CD14-positive monocyte (primary cell): ENCODE results near the gene TMEM190. TPM values are rescaled to one million over a fixed set of nuclear protein-coding genes. Genes with fewer than 3 reads are reported as not detected.
A peak's percentile ranks its signal among the peaks of the same experiment; 100 is the strongest.

ENCODE experiments used
- DNase-seq, 3 donors: peaks; one replicate each; pipeline ENCODE4 v3.0.0-alpha.2; 2011 to 2022
- H2AFZ ChIP-seq: 2 replicates; pipeline ENCODE4 v1.6.0; 2012; ENCODE audit warnings: mild to moderate bottlenecking, low read depth, low read length, inconsistent platforms; ENCODE audit not compliant: insufficient read depth, poor library complexity, severe bottlenecking
- H3K27ac ChIP-seq, 2 donors: 1 replicate in 1 of 2; 2 replicates in 1 of 2; pipeline ENCODE4 v1.5.1; 2012 to 2013; ENCODE audit warnings: low read length in 2 of 2, control low read depth in 1 of 2, inconsistent platforms in 1 of 2, low read depth in 1 of 2, mild to moderate bottlenecking in 1 of 2
- H3K27me3 ChIP-seq, 2 donors: one replicate each; pipeline versions ENCODE4 v1.6.0 to v1.6.1; 2011 to 2013; ENCODE audit warnings: low read length in 2 of 2; ENCODE audit not compliant: control insufficient read depth in 2 of 2, insufficient read depth in 2 of 2
- H3K36me3 ChIP-seq, 2 donors: replicated peaks in 1 of 2; 1 replicate in 1 of 2; 2 replicates in 1 of 2; pipeline versions ENCODE4 v1.5.1 to v1.6.1; 2012 to 2013; ENCODE audit warnings: low read length in 2 of 2, control low read depth in 1 of 2, inconsistent platforms in 1 of 2, mild to moderate bottlenecking in 1 of 2; ENCODE audit not compliant: insufficient read depth in 2 of 2, control insufficient read depth in 1 of 2
- H3K4me1 ChIP-seq, 2 donors: 1 replicate in 1 of 2; 2 replicates in 1 of 2; pipeline versions ENCODE4 v1.5.1 to v1.6.1; 2012 to 2013; ENCODE audit warnings: low read length in 2 of 2, control low read depth in 1 of 2, inconsistent platforms in 1 of 2, mild to moderate bottlenecking in 1 of 2, moderate library complexity in 1 of 2; ENCODE audit not compliant: insufficient read depth in 2 of 2, control insufficient read depth in 1 of 2
- H3K4me2 ChIP-seq: replicated peaks from 2 replicates; pipeline ENCODE3; 2012; ENCODE audit warnings: low read length, moderate library complexity, mild to moderate bottlenecking; ENCODE audit not compliant: poor library complexity, severe bottlenecking; ENCODE audit errors: extremely low read depth
- H3K4me3 ChIP-seq, 3 experiments: fragments of 200-600 bp in 1 of 3; sonication (generic) in 1 of 3; replicated peaks in 1 of 3; 1 replicate in 2 of 3; 2 replicates in 1 of 3; pipeline ENCODE4 v1.5.1; 2011 to 2013; ENCODE audit warnings: low read length in 3 of 3, mild to moderate bottlenecking in 3 of 3, control low read depth in 2 of 3, low read depth in 2 of 3, inconsistent platforms in 1 of 3, moderate library complexity in 1 of 3
- H3K79me2 ChIP-seq: 2 replicates; pipeline ENCODE4 v1.6.0; 2012; ENCODE audit warnings: mild to moderate bottlenecking, control low read depth, inconsistent platforms, low read length, moderate library complexity; ENCODE audit not compliant: insufficient read depth
- H3K9ac ChIP-seq: 2 replicates; pipeline ENCODE4 v1.6.0; 2017; ENCODE audit warnings: low read length, mild to moderate bottlenecking; ENCODE audit not compliant: insufficient read depth, poor library complexity, severe bottlenecking
- H3K9me3 ChIP-seq, 2 donors: replicated peaks in 1 of 2; 1 replicate in 1 of 2; 2 replicates in 1 of 2; pipeline versions ENCODE4 v1.5.1 to v1.6.1; 2012 to 2013; ENCODE audit warnings: low read length in 2 of 2, control low read depth in 1 of 2; ENCODE audit not compliant: control insufficient read depth in 1 of 2, insufficient read depth in 1 of 2
- H4K20me1 ChIP-seq: 2 replicates; pipeline ENCODE4 v1.6.0; 2012; ENCODE audit warnings: mild to moderate bottlenecking, low read length, control low read depth, moderate library complexity; ENCODE audit not compliant: insufficient read depth
- H3K27ac Mint-ChIP-seq, 7 donors: one replicate each; pipeline ENCODE4 v1.8.0; 2020; ENCODE audit warnings: mild to moderate bottlenecking in 7 of 7, mixed read lengths in 7 of 7, moderate library complexity in 6 of 7, inconsistent platforms in 2 of 7
- H3K27me3 Mint-ChIP-seq, 3 donors: one replicate each; pipeline ENCODE4 v1.8.0; 2021 to 2022; ENCODE audit warnings: low read depth in 3 of 3, mild to moderate bottlenecking in 3 of 3, mixed read lengths in 3 of 3, moderate library complexity in 3 of 3, inconsistent platforms in 1 of 3
- H3K36me3 Mint-ChIP-seq, 2 donors: one replicate each; pipeline ENCODE4 v1.8.0; 2020; ENCODE audit warnings: mixed read lengths in 2 of 2, inconsistent platforms in 1 of 2, mild to moderate bottlenecking in 1 of 2
- H3K4me1 Mint-ChIP-seq: one replicate; pipeline ENCODE4 v1.8.0; 2020; ENCODE audit warnings: mild to moderate bottlenecking, mixed read lengths
- H3K4me3 Mint-ChIP-seq, 2 donors: one replicate each; pipeline ENCODE4 v1.8.0; 2020; ENCODE audit warnings: mild to moderate bottlenecking in 2 of 2, mixed read lengths in 2 of 2, moderate library complexity in 1 of 2
- H3K9me3 Mint-ChIP-seq, 7 donors: one replicate each; pipeline ENCODE4 v1.8.0; 2020 to 2022; ENCODE audit warnings: mixed read lengths in 7 of 7, mild to moderate bottlenecking in 6 of 7, moderate library complexity in 6 of 7, inconsistent platforms in 2 of 7
- WGBS: methylation state at CpG from one replicate; pipeline ENCODE4 v1.1.5; 2013; ENCODE audit warnings: missing lambda C conversion rate; ENCODE audit not compliant: insufficient coverage; 5-methylcytosine and 5-hydroxymethylcytosine counted together
- intact Hi-C, 2 donors: fragments of 100-400 bp; cut with micrococcal nuclease; formaldehyde crosslinking; loops; one replicate each; pipeline versions ENCODE4 v1.15.0 to v1.15.1; 2023
- polyA plus RNA-seq, 3 donors: library from polyadenylated mRNA; depleted of rRNA in 1 of 3; unstranded in 2 of 3; stranded (reverse) in 1 of 3; fragments of 300-500 nt in 2 of 3; fragments of >200 nt in 1 of 3; fragmentation: Illumina TruSeq in 2 of 3; gene quantifications; 1 replicate in 2 of 3; 2 replicates in 1 of 3; pipeline ENCODE4 v1.2.3, GENCODE V29; 2012 to 2021
- TF ChIP-seq, protein P1 (sequence below): fragments of 200-600 bp; IDR thresholded peaks from one replicate; pipeline ENCODE4 v1.8.0; 2022; ENCODE audit warnings: antibody characterized with exemption, mild to moderate bottlenecking

TMEM190 gene
- polyA plus RNA-seq, 3 donors = not detected

DNA sequence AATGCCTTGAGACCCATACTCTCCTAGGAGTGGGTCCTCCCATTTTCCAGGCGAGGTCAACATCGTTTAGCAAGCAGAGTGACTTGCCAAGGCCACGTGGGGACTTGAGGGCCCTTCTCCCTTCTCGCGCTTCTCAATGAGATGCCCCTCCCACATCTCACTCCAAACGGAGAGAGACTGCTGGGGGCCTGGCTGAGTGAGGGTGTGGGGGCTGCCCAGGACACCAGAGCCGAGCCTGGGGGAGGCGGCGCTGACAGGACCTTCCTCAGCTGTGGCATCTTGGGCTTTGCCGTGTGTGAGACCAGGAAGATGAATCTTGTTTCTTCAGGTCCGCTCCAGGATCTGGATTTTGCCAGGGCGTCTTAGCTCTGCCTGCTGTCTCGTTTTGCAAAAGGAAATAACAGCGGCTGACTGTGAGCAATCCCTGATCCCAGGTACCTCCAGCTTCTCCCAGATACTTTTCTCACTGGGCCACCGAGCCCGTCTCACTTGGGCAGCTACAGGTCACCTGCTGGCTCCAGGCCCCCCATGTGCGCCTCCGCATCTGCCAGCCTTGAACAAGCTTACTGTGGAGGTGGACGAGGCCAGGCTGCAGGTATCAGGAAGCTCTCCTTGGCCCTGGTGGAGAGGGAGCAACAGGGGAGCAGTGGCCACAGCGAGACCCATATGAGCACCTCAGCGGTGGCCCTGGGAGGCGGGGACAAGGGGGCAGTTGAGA lies 28.1 kb upstream of the TMEM190 start:
- Histone ChIP-seq H3K79me2 (no peaks in the 10 kb centered on the region), H3K4me3 (no peak overlapping the region), H3K27me3 (peaks cover 6 to 23% of the 10 kb centered on the region in 2 donors), H3K9me3 (peaks cover 0 to 9% of the 10 kb centered on the region in 2 donors), H4K20me1 (no peaks in the 10 kb centered on the region), H3K27ac (no peak overlapping the region), H3K9ac (no peak overlapping the region), H3K36me3 (peaks cover 4 to 5% of the 10 kb centered on the region in 2 donors), H3K4me1 (peaks cover 12 to 16% of the 10 kb centered on the region in 2 donors), H2AFZ (no peak overlapping the region), H3K4me2 (no peak overlapping the region)
- H3K9me3 Mint-ChIP-seq = peaks cover 0 to 9% (median 6%) of the 10 kb centered on the region in 7 donors
- H3K36me3 Mint-ChIP-seq = peaks cover 17 to 18% of the 10 kb centered on the region in 2 donors
- TF ChIP-seq, protein P1, sequence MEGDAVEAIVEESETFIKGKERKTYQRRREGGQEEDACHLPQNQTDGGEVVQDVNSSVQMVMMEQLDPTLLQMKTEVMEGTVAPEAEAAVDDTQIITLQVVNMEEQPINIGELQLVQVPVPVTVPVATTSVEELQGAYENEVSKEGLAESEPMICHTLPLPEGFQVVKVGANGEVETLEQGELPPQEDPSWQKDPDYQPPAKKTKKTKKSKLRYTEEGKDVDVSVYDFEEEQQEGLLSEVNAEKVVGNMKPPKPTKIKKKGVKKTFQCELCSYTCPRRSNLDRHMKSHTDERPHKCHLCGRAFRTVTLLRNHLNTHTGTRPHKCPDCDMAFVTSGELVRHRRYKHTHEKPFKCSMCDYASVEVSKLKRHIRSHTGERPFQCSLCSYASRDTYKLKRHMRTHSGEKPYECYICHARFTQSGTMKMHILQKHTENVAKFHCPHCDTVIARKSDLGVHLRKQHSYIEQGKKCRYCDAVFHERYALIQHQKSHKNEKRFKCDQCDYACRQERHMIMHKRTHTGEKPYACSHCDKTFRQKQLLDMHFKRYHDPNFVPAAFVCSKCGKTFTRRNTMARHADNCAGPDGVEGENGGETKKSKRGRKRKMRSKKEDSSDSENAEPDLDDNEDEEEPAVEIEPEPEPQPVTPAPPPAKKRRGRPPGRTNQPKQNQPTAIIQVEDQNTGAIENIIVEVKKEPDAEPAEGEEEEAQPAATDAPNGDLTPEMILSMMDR = no peak
- 93% methylated on average over 14 of the region's 22 CpGs for WGBS
- peaks cover 20 to 28% (median 28%) of the 10 kb centered on the region in 3 donors for H3K27me3 Mint-ChIP-seq
- no peak overlapping the region for H3K27ac Mint-ChIP-seq
- DNase-seq = no peak
- peaks cover 27% of the 10 kb centered on the region for H3K4me1 Mint-ChIP-seq
- intact Hi-C loops = no loop called here
- no peak overlapping the region for H3K4me3 Mint-ChIP-seq

DNA sequence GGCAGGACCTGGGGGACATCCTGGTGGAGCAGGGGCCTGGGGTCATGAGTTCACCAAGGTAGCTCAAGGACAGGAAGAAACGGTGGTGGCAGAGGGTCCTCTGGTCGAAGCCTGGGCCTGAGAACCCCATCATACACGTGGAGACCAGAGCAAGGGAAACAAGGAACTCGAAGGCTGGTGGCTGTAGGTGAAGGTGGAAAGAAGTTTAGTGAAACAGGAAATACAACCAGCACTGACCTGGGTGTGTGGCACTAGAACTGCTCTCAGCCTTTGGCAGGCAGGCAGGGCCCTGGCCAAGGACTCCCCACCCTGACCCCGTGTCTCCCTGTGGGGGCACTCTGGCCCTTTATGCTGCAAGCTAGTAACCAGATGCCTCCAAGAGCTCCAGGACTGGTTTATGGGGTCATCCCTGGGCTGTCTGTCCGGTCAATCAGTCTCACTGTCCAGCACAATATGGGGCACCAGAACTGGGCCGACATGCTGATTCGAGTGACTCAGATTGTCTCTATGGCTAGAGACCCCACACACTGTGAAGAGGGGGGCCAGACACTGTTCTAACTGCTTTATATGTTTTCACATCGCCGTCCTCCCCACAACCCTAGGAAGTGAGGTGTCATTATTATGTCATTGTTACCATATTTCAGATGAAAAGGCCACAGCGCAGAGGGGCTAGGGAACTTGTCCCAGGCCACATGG lies 25.9 kb upstream of the TMEM190 start:
- Mint-ChIP-seq H3K4me3 (peak overlapping the region; percentile 51 to 90), H3K9me3 (peaks cover 0 to 11% (median 8%) of the 10 kb centered on the region in 7 donors), H3K27ac (peak overlapping the region in 1 of 7 donors; percentile 44), H3K27me3 (peaks cover 38 to 50% (median 41%) of the 10 kb centered on the region in 3 donors), H3K4me1 (peaks cover 33% of the 10 kb centered on the region), H3K36me3 (peaks cover 5 to 9% of the 10 kb centered on the region in 2 donors)
- DNase-seq = no peak
- Histone ChIP-seq H3K9ac (no peak overlapping the region), H4K20me1 (no peaks in the 10 kb centered on the region), H3K4me3 (no peak overlapping the region), H3K9me3 (peaks cover 0 to 9% of the 10 kb centered on the region in 2 donors), H3K4me1 (peaks cover 22 to 28% of the 10 kb centered on the region in 2 donors), H2AFZ (no peak overlapping the region), H3K4me2 (no peak overlapping the region), H3K36me3 (peaks cover 0 to 2% of the 10 kb centered on the region in 2 donors), H3K79me2 (no peaks in the 10 kb centered on the region), H3K27ac (no peak overlapping the region), H3K27me3 (peaks cover 13 to 45% of the 10 kb centered on the region in 2 donors)
- intact Hi-C loops = loop anchor here in 1 of 2 donors (5.0 kb wide), 1 partner anchor 38 kb away; no protein-coding TSS in a partner anchor
- WGBS = 61% methylated on average over 8 of the region's 11 CpGs
- TF ChIP-seq, protein P1 = no peak
